ENCODE data around the gene CYTH2.
A peak's percentile ranks its signal among the peaks of the same experiment; 100 is the strongest.
"Not testable (repeated sequence)": the region's sequence is repeated elsewhere in the genome, so short reads cannot be mapped to it uniquely, and the experiment has no call there.

CYTH2 gene

GRCh38 chr19:48478339-48479256 is 9.4 kb downstream of the CYTH2 start:
- DNase-seq, result no peak

- DNase-seq, result no peak
Observed at GRCh38 chr19:48479686-48480085, 10.5 kb downstream of the CYTH2 start.

- DNase-seq, result peak in 1 of 2 donors; percentile 16
Observed at GRCh38 chr19:48480183-48480557, 11.0 kb downstream of the CYTH2 start.

GRCh38 chr19:48480558-48481500 is 11.7 kb downstream of the CYTH2 start:
- DNase-seq, result peak in 1 of 2 donors; percentile 14

- DNase-seq, result no peak
Observed at GRCh38 chr19:48481846-48482639, 12.9 kb downstream of the CYTH2 start.

- DNase-seq, result no peak
Observed at GRCh38 chr19:48483301-48483700, 14.1 kb downstream of the CYTH2 start.

- DNase-seq, result no peak
Observed at GRCh38 chr19:48484247-48484893, 15.2 kb downstream of the CYTH2 start.

GRCh38 chr19:48484931-48485612 is 15.9 kb downstream of the CYTH2 start:
- DNase-seq, result no peak

- not testable (repeated sequence) for DNase-seq
Observed at GRCh38 chr19:48486706-48487105, 17.5 kb downstream of the CYTH2 start.

GRCh38 chr19:48487544-48487943 is 18.4 kb downstream of the CYTH2 start:
- DNase-seq, result no peak

- no peak for DNase-seq
Observed at GRCh38 chr19:48487948-48488347, 18.8 kb downstream of the CYTH2 start.

- not testable (repeated sequence) for DNase-seq
Observed at GRCh38 chr19:48488478-48488877, 19.3 kb downstream of the CYTH2 start.

- peak; percentile 73 to 76 for DNase-seq
Observed at GRCh38 chr19:48489608-48490216, 20.5 kb downstream of the CYTH2 start.

GRCh38 chr19:48490981-48491792 is 22.0 kb downstream of the CYTH2 start:
- DNase-seq, result no peak

GRCh38 chr19:48491793-48492123 is 22.6 kb downstream of the CYTH2 start:
- no peak for DNase-seq

- peak; percentile 96 to 97 for DNase-seq
Observed at GRCh38 chr19:48492925-48493717, 24.0 kb downstream of the CYTH2 start.

- DNase-seq, result no peak
Observed at GRCh38 chr19:48493718-48494401, 24.7 kb downstream of the CYTH2 start.

- DNase-seq, result peak; percentile 68 to 69
Observed at GRCh38 chr19:48495396-48495795, 26.2 kb downstream of the CYTH2 start.
